CD4-positive, alpha-beta memory T cell (primary cell): ENCODE results near the gene STEAP2. TPM values are rescaled to one million over a fixed set of nuclear protein-coding genes. Genes with fewer than 3 reads are reported as not detected.

Experiments
- CTCF ChIA-PET: fragments of 350-600 bp; sonication (Branson Sonifier 250); formaldehyde crosslinking; loops from one replicate; lab custom pipeline; 2021; ENCODE audit warnings: inconsistent platforms; ENCODE audit not compliant: partially characterized antibody; lab: Charles Lee
- POLR2A ChIA-PET: fragments of 350-600 bp; sonication (Branson Sonifier 250); formaldehyde crosslinking; loops from one replicate; lab custom pipeline; 2021; ENCODE audit not compliant: partially characterized antibody; lab: Charles Lee
- DNase-seq, 5 donors: peaks; one replicate each; pipeline versions ENCODE4 v3.0.0 to v3.0.0-alpha.2; 2020 to 2022; ENCODE audit warnings: mixed read lengths in 1 of 5
- H3K27ac ChIP-seq: one replicate; pipeline ENCODE4 v1.7.0; 2013; ENCODE audit warnings: low read depth, low read length
- H3K27me3 ChIP-seq: 2 replicates; pipeline ENCODE4 v1.7.0; 2013; ENCODE audit warnings: mild to moderate bottlenecking, low read length, moderate library complexity; ENCODE audit not compliant: insufficient read depth
- H3K36me3 ChIP-seq: 2 replicates; pipeline ENCODE4 v1.7.0; 2013; ENCODE audit warnings: mild to moderate bottlenecking, low read length, moderate library complexity; ENCODE audit not compliant: insufficient read depth
- H3K4me1 ChIP-seq: 2 replicates; pipeline ENCODE4 v1.7.0; 2013; ENCODE audit warnings: mild to moderate bottlenecking, low read length, moderate library complexity; ENCODE audit not compliant: insufficient read depth
- H3K4me3 ChIP-seq, 2 donors: one replicate each; pipeline ENCODE4 v1.7.0; 2013; ENCODE audit warnings: low read length in 2 of 2, mild to moderate bottlenecking in 1 of 2
- H3K9me3 ChIP-seq, 2 donors: one replicate each; pipeline ENCODE4 v1.7.0; 2013; ENCODE audit warnings: low read length in 2 of 2, control low read depth in 1 of 2; ENCODE audit not compliant: control insufficient read depth in 1 of 2
- H3K27ac Mint-ChIP-seq, 7 donors: one replicate each; pipeline ENCODE4 v1.8.0; 2020 to 2021; ENCODE audit warnings: mixed read lengths in 7 of 7, mild to moderate bottlenecking in 6 of 7, inconsistent platforms in 3 of 7, moderate library complexity in 3 of 7
- H3K27me3 Mint-ChIP-seq, 2 donors: one replicate each; pipeline ENCODE4 v1.8.0; 2020 to 2021; ENCODE audit warnings: mixed read lengths in 2 of 2
- H3K36me3 Mint-ChIP-seq, 2 donors: one replicate each; pipeline ENCODE4 v1.8.0; 2020 to 2021; ENCODE audit warnings: mixed read lengths in 2 of 2, inconsistent platforms in 1 of 2, mild to moderate bottlenecking in 1 of 2
- H3K4me1 Mint-ChIP-seq, 4 donors: one replicate each; pipeline ENCODE4 v1.8.0; 2020 to 2021; ENCODE audit warnings: mixed read lengths in 4 of 4, mild to moderate bottlenecking in 1 of 4
- H3K4me3 Mint-ChIP-seq, 8 donors: one replicate each; pipeline ENCODE4 v1.8.0; 2020 to 2021; ENCODE audit warnings: mixed read lengths in 8 of 8, mild to moderate bottlenecking in 7 of 8, moderate library complexity in 6 of 8, inconsistent platforms in 3 of 8
- H3K9me3 Mint-ChIP-seq, 8 donors: one replicate each; pipeline ENCODE4 v1.8.0; 2020 to 2021; ENCODE audit warnings: mixed read lengths in 8 of 8, mild to moderate bottlenecking in 5 of 8, inconsistent platforms in 3 of 8, moderate library complexity in 1 of 8
- intact Hi-C: fragments of 100-400 bp; cut with micrococcal nuclease; formaldehyde crosslinking; loops from one replicate; pipeline ENCODE4 v1.15.1; 2023
- polyA plus RNA-seq, 2 donors: library from polyadenylated mRNA; unstranded; fragments of 300-500 nt; fragmentation: Illumina TruSeq; gene quantifications; one replicate each; pipeline ENCODE4 v1.2.3, GENCODE V29; 2021
- total RNA-seq, 2 experiments: library from RNA; stranded (reverse); gene quantifications; one replicate each; pipeline ENCODE4 v1.2.3, GENCODE V29; 2021

The STEAP2 gene
- total and polyA plus RNA-seq, 4 experiments from 2014 or later, result 0.06 TPM; not detected in 3

DNA sequence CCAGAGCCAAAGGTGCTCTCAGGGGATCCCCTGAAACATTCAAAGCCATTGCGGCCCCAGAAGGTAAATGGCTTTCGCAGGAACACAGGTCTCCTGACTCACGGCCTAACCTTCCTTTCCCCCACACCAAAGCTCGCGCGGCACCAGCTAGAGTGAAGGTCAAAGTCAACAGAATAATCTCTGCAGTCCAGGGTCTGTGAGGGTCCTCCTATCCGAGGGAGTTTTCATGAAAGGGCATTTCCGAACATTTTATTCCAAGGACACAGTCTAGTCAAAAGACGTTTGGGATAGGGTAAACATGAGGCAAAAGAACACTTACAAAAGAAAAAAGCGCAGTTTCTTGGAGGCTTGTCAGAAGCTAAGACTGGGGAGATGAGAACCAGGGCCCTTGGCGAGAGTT is 559 bp upstream of the STEAP2 start:
- Histone ChIP-seq H3K4me3 (no peak overlapping the region), H3K27me3 (no peaks in the 10 kb centered on the region), H3K27ac (no peak overlapping the region), H3K9me3 (no peaks in the 10 kb centered on the region), H3K4me1 (no peaks in the 10 kb centered on the region), H3K36me3 (no peaks in the 10 kb centered on the region)
- H3K27ac Mint-ChIP-seq, result no peak overlapping the region
- H3K4me1 Mint-ChIP-seq, result peaks cover 2 to 6% (median 5%) of the 10 kb centered on the region in 4 donors
- peak overlapping the region in 5 of 8 donors; percentile 26 to 51 (median 36) for H3K4me3 Mint-ChIP-seq
- H3K27me3 Mint-ChIP-seq, result peaks cover 11 to 16% of the 10 kb centered on the region in 2 donors
- no peaks in the 10 kb centered on the region for H3K36me3 Mint-ChIP-seq
- no peak for DNase-seq
- CTCF ChIA-PET, result no interaction called here
- intact Hi-C loops, result no loop called here
- no peaks in the 10 kb centered on the region for H3K9me3 Mint-ChIP-seq
- POLR2A ChIA-PET, result no interaction called here

DNA sequence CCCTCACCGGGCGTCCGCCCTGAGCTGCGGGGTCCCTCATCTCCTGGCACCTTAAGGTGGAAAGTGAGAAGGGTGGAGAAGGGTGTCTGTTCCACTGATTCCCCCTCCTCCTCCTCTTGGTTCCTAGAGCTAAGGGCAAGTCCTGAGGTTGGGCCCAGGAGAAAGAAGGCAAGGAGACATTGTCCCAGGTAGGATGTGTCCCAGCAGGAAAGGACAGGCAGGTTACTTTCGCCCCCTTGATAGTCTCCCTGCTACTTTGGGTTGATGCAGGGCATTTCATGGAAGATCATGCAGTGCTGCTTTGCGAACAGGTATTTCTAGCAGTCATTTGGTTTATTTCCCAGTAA is 582 bp downstream of the STEAP2 start:
- H3K9me3 Mint-ChIP-seq, result no peaks in the 10 kb centered on the region
- CTCF ChIA-PET, result no interaction called here
- H3K36me3 ChIP-seq, result no peaks in the 10 kb centered on the region
- no peak for DNase-seq
- intact Hi-C loops, result no loop called here
- H3K9me3 ChIP-seq, result no peaks in the 10 kb centered on the region
- no peak overlapping the region for H3K27ac Mint-ChIP-seq
- peaks cover 11 to 16% of the 10 kb centered on the region in 2 donors for H3K27me3 Mint-ChIP-seq
- no peaks in the 10 kb centered on the region for H3K4me1 ChIP-seq
- H3K4me1 Mint-ChIP-seq, result peaks cover 2 to 6% (median 5%) of the 10 kb centered on the region in 4 donors
- H3K36me3 Mint-ChIP-seq, result no peaks in the 10 kb centered on the region
- H3K27me3 ChIP-seq, result no peaks in the 10 kb centered on the region
- H3K4me3 ChIP-seq, result no peak overlapping the region
- no peak overlapping the region for H3K4me3 Mint-ChIP-seq
- H3K27ac ChIP-seq, result no peak overlapping the region
- POLR2A ChIA-PET, result no interaction called here

GRCh38 chr7:90213521-90213920 is 2.0 kb downstream of the STEAP2 start:
- Mint-ChIP-seq H3K27me3 (peaks cover 11 to 14% of the 10 kb centered on the region in 2 donors), H3K36me3 (no peaks in the 10 kb centered on the region), H3K9me3 (peaks cover 0 to 2% (median 0%) of the 10 kb centered on the region in 8 donors), H3K27ac (no peak overlapping the region), H3K4me1 (peaks cover 2 to 6% (median 5%) of the 10 kb centered on the region in 4 donors), H3K4me3 (no peak overlapping the region)
- H3K4me1 ChIP-seq, result no peaks in the 10 kb centered on the region
- H3K27ac ChIP-seq, result no peak overlapping the region
- H3K36me3 ChIP-seq, result no peaks in the 10 kb centered on the region
- H3K9me3 ChIP-seq, result no peaks in the 10 kb centered on the region
- intact Hi-C loops, result no loop called here
- ChIA-PET CTCF (no interaction called here), POLR2A (no interaction called here)
- H3K4me3 ChIP-seq, result no peak overlapping the region
- no peak for DNase-seq
- H3K27me3 ChIP-seq, result no peaks in the 10 kb centered on the region

GRCh38 chr7:90216080-90216674 is 4.6 kb downstream of the STEAP2 start:
- Mint-ChIP-seq H3K27me3 (peaks cover 7 to 14% of the 10 kb centered on the region in 2 donors), H3K36me3 (no peaks in the 10 kb centered on the region), H3K4me3 (no peak overlapping the region), H3K4me1 (peaks cover 0 to 2% (median 1%) of the 10 kb centered on the region in 4 donors), H3K27ac (no peak overlapping the region), H3K9me3 (peaks cover 0 to 5% (median 0%) of the 10 kb centered on the region in 8 donors)
- no peaks in the 10 kb centered on the region for H3K27me3 ChIP-seq
- POLR2A ChIA-PET, result no interaction called here
- H3K9me3 ChIP-seq, result no peaks in the 10 kb centered on the region
- no peak for DNase-seq
- no peaks in the 10 kb centered on the region for H3K36me3 ChIP-seq
- CTCF ChIA-PET, result no interaction called here
- no peaks in the 10 kb centered on the region for H3K4me1 ChIP-seq
- intact Hi-C loops, result no loop called here
- no peak overlapping the region for H3K4me3 ChIP-seq
- H3K27ac ChIP-seq, result no peak overlapping the region

DNA sequence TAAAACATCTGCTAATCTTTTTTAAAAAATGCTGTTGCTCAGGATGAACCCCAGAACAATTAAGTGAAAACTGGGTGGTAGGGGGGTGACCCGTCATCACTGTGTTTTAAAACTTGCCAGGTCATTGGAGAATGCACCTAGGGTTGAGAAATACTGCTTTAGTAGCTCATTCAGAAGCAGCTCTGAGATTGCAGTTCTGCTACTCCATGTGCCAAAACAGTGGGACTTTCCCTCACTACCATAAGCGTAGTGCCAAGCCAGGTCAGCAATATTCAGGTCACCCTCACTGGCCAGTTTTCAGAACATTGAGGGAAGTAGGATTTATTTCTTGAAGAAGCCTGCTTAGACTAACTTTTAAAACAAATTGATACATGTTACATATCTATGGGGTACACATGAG is 5.2 kb downstream of the STEAP2 start:
- Histone ChIP-seq H3K27me3 (no peaks in the 10 kb centered on the region), H3K4me3 (no peak overlapping the region), H3K36me3 (no peaks in the 10 kb centered on the region), H3K27ac (no peak overlapping the region), H3K4me1 (no peaks in the 10 kb centered on the region), H3K9me3 (no peaks in the 10 kb centered on the region)
- Mint-ChIP-seq H3K4me1 (no peaks in the 10 kb centered on the region), H3K36me3 (no peaks in the 10 kb centered on the region), H3K9me3 (peaks cover 0 to 5% (median 0%) of the 10 kb centered on the region in 8 donors), H3K27me3 (peaks cover 10 to 16% of the 10 kb centered on the region in 2 donors), H3K4me3 (no peak overlapping the region), H3K27ac (no peak overlapping the region)
- CTCF ChIA-PET, result no interaction called here
- POLR2A ChIA-PET, result no interaction called here
- intact Hi-C loops, result no loop called here
- no peak for DNase-seq

DNA sequence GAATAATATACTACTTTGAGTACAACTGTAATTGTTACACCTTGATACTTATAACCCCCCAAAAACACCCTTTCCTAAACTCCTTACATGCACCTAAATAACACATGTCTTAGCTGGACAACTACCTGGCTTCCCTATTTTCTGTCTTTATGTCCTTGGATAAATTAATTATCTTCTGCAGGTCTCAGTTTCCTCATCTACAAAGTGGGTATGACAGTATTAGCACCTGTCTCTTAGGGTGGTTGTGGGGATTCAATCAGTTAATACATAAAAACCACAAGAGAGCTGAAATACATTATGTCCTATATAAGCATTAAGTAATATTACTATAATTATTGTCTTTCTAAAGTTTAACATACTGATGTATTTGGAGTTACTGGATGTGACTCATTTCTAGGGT is 10.8 kb downstream of the STEAP2 start:
- H3K27me3 Mint-ChIP-seq, result peaks cover 19 to 24% of the 10 kb centered on the region in 2 donors
- no peaks in the 10 kb centered on the region for H3K4me1 ChIP-seq
- H3K36me3 Mint-ChIP-seq, result no peaks in the 10 kb centered on the region
- no peaks in the 10 kb centered on the region for H3K27me3 ChIP-seq
- no peaks in the 10 kb centered on the region for H3K4me1 Mint-ChIP-seq
- no peak overlapping the region for H3K27ac Mint-ChIP-seq
- no peaks in the 10 kb centered on the region for H3K36me3 ChIP-seq
- no peaks in the 10 kb centered on the region for H3K9me3 ChIP-seq
- H3K9me3 Mint-ChIP-seq, result peaks cover 0 to 5% (median 0%) of the 10 kb centered on the region in 8 donors
- no peak for DNase-seq
- intact Hi-C loops, result no loop called here
- H3K4me3 Mint-ChIP-seq, result no peak overlapping the region
- POLR2A ChIA-PET, result no interaction called here
- no peak overlapping the region for H3K27ac ChIP-seq
- H3K4me3 ChIP-seq, result no peak overlapping the region
- CTCF ChIA-PET, result no interaction called here

GRCh38 chr7:90222811-90223725 is 11.5 kb downstream of the STEAP2 start:
- intact Hi-C loops, result no loop called here
- no peak for DNase-seq
- Histone ChIP-seq H3K4me3 (no peak overlapping the region), H3K36me3 (no peaks in the 10 kb centered on the region), H3K9me3 (no peaks in the 10 kb centered on the region), H3K27ac (no peak overlapping the region), H3K27me3 (no peaks in the 10 kb centered on the region), H3K4me1 (no peaks in the 10 kb centered on the region)
- H3K4me3 Mint-ChIP-seq, result no peak overlapping the region
- peaks cover 19 to 24% of the 10 kb centered on the region in 2 donors for H3K27me3 Mint-ChIP-seq
- H3K9me3 Mint-ChIP-seq, result peaks cover 0 to 5% (median 0%) of the 10 kb centered on the region in 8 donors
- no peaks in the 10 kb centered on the region for H3K4me1 Mint-ChIP-seq
- no peaks in the 10 kb centered on the region for H3K36me3 Mint-ChIP-seq
- ChIA-PET CTCF (no interaction called here), POLR2A (no interaction called here)
- no peak overlapping the region for H3K27ac Mint-ChIP-seq
